ENCODE measurements around the gene XCL1. TPM values are rescaled to one million over a fixed set of nuclear protein-coding genes. Genes with fewer than 3 reads are reported as not detected.

Gene XCL1
- total RNA-seq, 1 experiment from 2014 or later, result not detected

DNA sequence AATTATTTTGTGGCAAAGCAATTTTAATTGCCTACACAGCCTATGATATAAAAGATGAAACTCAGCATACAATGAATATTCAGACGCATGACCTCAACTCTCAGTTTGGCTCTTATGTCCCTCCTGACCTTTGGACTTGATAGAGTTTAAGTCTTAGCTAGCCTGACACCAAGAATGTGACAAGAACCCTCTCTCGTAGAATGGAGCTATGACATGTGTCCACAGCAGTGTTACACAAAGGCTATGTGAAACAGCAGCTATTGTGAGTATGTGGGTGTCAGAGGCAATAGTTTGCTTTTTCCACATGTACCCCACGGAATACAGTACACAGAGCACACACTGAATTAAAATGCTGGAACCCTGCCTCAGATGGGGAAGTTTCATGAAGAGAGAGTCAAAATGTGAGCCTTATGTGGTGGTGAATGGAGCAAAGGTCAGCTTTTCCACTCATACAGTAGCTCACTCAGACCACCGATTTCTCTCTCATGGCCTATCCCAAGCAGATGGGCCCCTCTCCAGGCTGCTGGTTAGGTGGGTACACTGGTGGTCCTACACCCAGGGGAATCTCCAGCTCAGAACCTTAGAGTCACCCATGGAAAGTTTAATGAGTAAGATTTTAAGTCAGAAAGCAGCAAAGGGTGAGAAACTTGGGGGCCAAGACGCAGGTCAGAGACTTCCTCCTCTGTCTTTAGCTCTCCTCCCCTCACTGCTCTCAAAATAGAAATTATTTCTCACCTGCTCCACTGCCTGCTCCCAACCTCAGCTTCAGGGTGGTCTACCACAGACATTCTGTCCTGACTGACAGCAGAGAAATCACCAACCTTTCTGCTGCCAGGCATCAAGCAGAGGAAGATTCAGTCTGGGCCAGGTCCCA is 22.5 kb upstream of the XCL1 start:
- Histone ChIP-seq H3K4me3 (ENCODE audit: low read depth in 2 of 2, low read length in 2 of 2) (no peak overlapping the region), H3K9me3 (ENCODE audit: control insufficient read depth, insufficient read depth, low read depth, low read length) (no peaks in the 10 kb centered on the region), H3K27me3 (ENCODE audit: control insufficient read depth, insufficient read depth, low read length) (no peaks in the 10 kb centered on the region), H3K4me1 (ENCODE audit: control insufficient read depth, insufficient read depth, low read length) (no peaks in the 10 kb centered on the region), H3K27ac (ENCODE audit: low read length) (no peak overlapping the region), H3K36me3 (ENCODE audit: control insufficient read depth, insufficient read depth, low read length) (no peaks in the 10 kb centered on the region)
- ATAC-seq, result no peak
- CTCF ChIA-PET, result no interaction called here
- in situ Hi-C loops (cut with HindIII; ENCODE audit: low pct_unique_long_range_greater_than_20kb, low sequenced_read_pairs) (no loop called here), intact Hi-C loops (cut with micrococcal nuclease; ENCODE audit: unreplicated experiment) (no loop called here)
- BruUV-seq (replicated peaks), result no TSS peak
- TF ChIP-seq SIN3A (IDR thresholded peaks at IDR 0.05; ENCODE audit: borderline replicate concordance, insufficient read depth, low read depth, low read length) (no peak), TCF7L2 (IDR thresholded peaks at IDR 0.05; ENCODE audit: low read depth, low read length) (no peak), POLR2AphosphoS5 (IDR thresholded peaks at IDR 0.05; ENCODE audit: low read depth, low read length) (no peak)
- TF ChIP-seq, protein P1, sequence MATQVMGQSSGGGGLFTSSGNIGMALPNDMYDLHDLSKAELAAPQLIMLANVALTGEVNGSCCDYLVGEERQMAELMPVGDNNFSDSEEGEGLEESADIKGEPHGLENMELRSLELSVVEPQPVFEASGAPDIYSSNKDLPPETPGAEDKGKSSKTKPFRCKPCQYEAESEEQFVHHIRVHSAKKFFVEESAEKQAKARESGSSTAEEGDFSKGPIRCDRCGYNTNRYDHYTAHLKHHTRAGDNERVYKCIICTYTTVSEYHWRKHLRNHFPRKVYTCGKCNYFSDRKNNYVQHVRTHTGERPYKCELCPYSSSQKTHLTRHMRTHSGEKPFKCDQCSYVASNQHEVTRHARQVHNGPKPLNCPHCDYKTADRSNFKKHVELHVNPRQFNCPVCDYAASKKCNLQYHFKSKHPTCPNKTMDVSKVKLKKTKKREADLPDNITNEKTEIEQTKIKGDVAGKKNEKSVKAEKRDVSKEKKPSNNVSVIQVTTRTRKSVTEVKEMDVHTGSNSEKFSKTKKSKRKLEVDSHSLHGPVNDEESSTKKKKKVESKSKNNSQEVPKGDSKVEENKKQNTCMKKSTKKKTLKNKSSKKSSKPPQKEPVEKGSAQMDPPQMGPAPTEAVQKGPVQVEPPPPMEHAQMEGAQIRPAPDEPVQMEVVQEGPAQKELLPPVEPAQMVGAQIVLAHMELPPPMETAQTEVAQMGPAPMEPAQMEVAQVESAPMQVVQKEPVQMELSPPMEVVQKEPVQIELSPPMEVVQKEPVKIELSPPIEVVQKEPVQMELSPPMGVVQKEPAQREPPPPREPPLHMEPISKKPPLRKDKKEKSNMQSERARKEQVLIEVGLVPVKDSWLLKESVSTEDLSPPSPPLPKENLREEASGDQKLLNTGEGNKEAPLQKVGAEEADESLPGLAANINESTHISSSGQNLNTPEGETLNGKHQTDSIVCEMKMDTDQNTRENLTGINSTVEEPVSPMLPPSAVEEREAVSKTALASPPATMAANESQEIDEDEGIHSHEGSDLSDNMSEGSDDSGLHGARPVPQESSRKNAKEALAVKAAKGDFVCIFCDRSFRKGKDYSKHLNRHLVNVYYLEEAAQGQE (IDR thresholded peaks at IDR 0.05; ENCODE audit: insufficient read depth in 1 of 2, low read depth in 2 of 2, low read length in 1 of 2), result no peak
- TF ChIP-seq, protein P2, sequence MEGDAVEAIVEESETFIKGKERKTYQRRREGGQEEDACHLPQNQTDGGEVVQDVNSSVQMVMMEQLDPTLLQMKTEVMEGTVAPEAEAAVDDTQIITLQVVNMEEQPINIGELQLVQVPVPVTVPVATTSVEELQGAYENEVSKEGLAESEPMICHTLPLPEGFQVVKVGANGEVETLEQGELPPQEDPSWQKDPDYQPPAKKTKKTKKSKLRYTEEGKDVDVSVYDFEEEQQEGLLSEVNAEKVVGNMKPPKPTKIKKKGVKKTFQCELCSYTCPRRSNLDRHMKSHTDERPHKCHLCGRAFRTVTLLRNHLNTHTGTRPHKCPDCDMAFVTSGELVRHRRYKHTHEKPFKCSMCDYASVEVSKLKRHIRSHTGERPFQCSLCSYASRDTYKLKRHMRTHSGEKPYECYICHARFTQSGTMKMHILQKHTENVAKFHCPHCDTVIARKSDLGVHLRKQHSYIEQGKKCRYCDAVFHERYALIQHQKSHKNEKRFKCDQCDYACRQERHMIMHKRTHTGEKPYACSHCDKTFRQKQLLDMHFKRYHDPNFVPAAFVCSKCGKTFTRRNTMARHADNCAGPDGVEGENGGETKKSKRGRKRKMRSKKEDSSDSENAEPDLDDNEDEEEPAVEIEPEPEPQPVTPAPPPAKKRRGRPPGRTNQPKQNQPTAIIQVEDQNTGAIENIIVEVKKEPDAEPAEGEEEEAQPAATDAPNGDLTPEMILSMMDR (IDR thresholded peaks at IDR 0.05), result no peak
- POLR2A ChIA-PET, result no interaction called here
- no peak for DNase-seq (ENCODE audit: low read depth, low spot score)

DNA sequence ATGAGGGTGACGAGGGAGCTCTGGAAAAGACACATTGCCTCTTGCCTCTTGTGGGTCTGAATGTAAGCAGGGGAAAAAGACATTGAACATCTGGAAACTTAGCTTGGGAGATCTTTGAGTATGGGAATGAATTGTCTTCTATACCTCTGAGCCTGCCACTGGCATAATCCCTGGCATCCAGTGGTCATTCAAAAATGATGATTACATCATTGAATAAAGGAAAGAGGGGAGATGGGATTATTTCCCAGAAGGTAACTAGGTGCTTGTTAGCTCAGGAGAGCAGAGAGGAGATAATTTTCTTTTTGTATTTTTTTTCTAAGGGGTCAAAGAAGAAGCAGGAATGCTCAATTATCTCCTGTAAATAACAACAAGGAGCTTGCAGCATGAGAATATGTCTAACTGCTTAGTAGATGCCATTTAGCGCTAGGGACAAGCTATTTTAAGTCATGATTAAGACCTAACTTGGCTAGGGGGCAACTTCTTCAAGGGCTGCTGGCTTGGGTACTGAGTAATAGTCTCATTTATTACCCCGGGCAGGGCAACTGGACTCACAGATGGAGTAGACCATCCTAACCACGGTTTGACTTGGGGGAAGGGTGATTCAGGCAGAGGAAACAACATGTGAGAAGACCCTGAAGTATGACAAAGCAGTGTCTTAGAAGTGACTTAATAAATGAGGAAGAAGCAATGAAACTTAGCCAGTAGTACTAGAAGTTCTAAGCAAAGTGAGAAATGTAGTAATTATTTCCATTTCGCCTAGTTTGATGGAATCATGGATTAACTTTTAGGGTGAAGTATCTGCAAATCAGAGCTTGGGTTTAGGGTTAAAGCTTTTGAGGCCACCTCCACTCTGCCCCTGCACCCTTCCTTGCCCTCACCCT is 21.6 kb upstream of the XCL1 start:
- TF ChIP-seq, protein P2 (IDR thresholded peaks at IDR 0.05), result no peak
- TF ChIP-seq TCF7L2 (IDR thresholded peaks at IDR 0.05; ENCODE audit: low read depth, low read length) (no peak), POLR2AphosphoS5 (IDR thresholded peaks at IDR 0.05; ENCODE audit: low read depth, low read length) (no peak), SIN3A (IDR thresholded peaks at IDR 0.05; ENCODE audit: borderline replicate concordance, insufficient read depth, low read depth, low read length) (no peak)
- TF ChIP-seq, protein P1 (IDR thresholded peaks at IDR 0.05; ENCODE audit: insufficient read depth in 1 of 2, low read depth in 2 of 2, low read length in 1 of 2), result no peak
- H3K36me3 ChIP-seq (ENCODE audit: control insufficient read depth, insufficient read depth, low read length), result no peaks in the 10 kb centered on the region
- no TSS peak for BruUV-seq (replicated peaks)
- no peaks in the 10 kb centered on the region for H3K4me1 ChIP-seq (ENCODE audit: control insufficient read depth, insufficient read depth, low read length)
- ATAC-seq (no peak), DNase-seq (ENCODE audit: low read depth, low spot score) (no peak)
- no peak overlapping the region for H3K27ac ChIP-seq (ENCODE audit: low read length)
- intact Hi-C loops (cut with micrococcal nuclease; ENCODE audit: unreplicated experiment) (no loop called here), in situ Hi-C loops (cut with HindIII; ENCODE audit: low pct_unique_long_range_greater_than_20kb, low sequenced_read_pairs) (no loop called here)
- H3K27me3 ChIP-seq (ENCODE audit: control insufficient read depth, insufficient read depth, low read length), result no peaks in the 10 kb centered on the region
- H3K9me3 ChIP-seq (ENCODE audit: control insufficient read depth, insufficient read depth, low read depth, low read length), result no peaks in the 10 kb centered on the region
- ChIA-PET POLR2A (no interaction called here), CTCF (no interaction called here)
- H3K4me3 ChIP-seq (ENCODE audit: low read depth in 2 of 2, low read length in 2 of 2), result no peak overlapping the region
